ENCODE results near the gene VDR.
A peak's percentile ranks its signal among the peaks of the same experiment; 100 is the strongest.
"Not testable (repeated sequence)": the region's sequence is repeated elsewhere in the genome, so short reads cannot be mapped to it uniquely, and the experiment has no call there.

Gene VDR

DNA sequence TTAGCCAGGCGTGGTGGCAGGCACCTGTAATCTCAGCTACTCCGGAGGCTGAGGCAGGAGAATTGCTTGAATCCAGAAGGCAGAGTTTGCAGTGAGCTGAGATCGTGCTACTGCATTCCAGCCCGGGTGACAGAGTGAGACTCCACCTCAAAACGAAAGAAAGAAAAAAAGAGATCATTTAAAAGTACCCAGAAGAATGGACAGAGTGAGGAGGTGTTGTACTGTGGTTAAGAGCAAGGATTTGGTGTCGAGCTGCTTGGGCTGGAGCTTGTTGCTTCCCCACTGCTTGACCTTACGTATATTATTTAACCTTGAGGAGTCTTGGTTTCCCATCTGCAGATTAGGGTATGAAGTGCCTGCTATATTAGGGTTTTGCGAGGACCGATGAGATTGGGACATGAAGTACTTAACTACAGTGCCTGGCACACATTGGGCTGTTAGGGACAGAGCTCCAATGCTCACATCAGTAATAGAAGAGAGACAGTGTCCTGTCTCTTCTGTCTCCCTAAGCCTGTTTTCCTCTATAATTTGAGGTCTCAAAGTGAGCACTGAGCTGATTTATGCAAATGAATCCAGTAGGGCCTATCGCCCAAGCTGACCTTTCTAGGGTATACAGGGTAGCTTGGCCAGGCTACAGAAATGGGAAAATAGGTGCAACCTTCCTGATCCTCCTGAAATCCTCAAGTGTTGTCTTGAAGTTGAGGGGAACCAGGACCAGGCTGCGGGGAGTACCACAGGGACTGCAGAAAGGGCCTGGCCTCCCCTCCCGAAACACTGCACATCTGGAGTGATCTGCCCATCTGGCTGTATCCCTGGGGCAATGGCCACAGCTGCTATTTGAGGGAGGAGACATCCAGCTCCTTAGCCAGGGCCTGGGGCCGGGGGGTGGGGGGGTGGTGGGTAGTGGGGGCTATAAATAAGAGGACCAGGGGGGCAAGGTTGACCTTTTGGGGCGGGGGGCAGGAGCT lies 76.5 kb downstream of the VDR start:
- no peak for DNase-seq (ENCODE audit: low read depth)

DNA sequence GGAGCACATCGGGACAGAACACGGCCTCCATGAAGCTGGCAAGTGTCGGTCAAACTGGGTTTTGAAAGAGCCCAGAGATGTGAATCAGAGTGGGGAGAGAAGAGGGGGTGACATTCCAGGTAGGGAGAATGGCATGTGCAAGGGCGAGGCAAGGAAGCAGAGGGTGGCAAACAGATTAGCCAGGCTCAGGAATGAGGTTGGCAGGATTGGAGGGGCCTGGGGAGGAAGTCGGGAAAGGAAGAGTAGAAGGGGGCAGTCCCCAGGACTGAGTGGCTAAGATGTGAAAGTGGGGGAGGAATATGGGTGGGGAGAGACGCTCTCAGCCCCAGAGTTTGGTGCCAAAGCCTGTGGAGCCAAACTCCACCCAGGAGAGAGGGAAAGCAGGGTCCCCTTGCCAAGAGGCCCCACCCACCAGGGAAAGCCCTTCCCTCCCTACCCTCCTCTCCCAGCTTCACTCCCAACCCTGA lies 79.6 kb downstream of the VDR start:
- DNase-seq (ENCODE audit: low read depth), result no peak

GRCh38 chr12:47824635-47825034 lies 80.2 kb downstream of the VDR start:
- DNase-seq (ENCODE audit: low read depth), result no peak

- no peak for DNase-seq (ENCODE audit: low read depth)
These were observed 80.6 kb downstream of the VDR start for GRCh38 chr12:47824198-47824597.

DNA sequence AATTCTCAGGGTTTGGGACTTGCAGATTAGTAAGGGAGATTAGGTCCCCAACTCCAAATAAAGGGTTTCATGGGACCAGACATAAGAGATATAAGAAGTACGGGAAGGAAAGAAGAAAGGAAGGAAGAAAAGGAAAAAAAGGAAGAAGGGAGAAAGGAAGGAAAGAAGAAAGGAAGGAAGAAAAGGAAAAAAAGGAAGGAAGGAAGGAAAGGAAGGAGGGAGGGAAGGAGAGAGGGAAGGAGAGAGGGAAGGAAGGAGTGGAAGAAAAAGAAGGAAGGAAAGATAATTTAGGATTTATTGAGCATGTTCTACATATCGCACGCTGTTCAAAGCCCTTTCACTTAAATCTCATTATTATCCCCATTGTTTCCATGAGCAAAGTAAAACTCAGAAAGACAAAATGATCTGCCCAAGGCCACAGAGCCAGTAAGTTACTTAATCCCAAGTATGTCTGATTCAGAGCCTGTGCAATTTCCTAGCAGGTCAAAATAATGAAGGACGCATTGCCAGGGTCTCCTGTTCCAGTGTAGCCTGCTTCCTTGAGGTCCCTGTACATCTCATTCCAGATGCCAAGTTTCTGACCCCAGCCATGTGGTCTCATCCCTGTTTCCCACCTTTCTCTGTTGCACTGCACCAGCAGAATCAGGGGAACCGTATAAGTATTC lies 81.2 kb downstream of the VDR start:
- DNase-seq (ENCODE audit: low read depth), result no peak

GRCh38 chr12:47822863-47823262 lies 81.9 kb downstream of the VDR start:
- no peak for DNase-seq (ENCODE audit: low read depth)

GRCh38 chr12:47822401-47822800 lies 82.4 kb downstream of the VDR start:
- DNase-seq (ENCODE audit: low read depth), result no peak

DNA sequence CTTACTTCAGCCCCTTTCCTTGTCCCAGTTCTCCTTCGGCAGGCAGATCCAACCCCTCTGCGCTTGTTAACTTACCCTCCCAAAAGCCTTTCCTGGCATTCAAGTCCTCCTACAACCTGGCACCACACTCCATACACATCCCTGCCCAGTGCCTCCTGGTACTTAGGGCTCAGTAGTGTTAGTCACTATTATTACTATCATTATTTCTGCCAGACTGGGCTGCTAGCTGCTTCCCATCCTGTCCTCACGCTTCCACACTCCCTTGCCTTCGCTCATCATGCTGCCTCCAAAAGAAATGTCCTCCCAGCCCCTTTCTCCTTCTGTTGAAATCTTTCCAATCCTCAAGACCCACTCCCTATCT lies 83.5 kb downstream of the VDR start:
- DNase-seq (ENCODE audit: low read depth), result peak; percentile 42

DNA sequence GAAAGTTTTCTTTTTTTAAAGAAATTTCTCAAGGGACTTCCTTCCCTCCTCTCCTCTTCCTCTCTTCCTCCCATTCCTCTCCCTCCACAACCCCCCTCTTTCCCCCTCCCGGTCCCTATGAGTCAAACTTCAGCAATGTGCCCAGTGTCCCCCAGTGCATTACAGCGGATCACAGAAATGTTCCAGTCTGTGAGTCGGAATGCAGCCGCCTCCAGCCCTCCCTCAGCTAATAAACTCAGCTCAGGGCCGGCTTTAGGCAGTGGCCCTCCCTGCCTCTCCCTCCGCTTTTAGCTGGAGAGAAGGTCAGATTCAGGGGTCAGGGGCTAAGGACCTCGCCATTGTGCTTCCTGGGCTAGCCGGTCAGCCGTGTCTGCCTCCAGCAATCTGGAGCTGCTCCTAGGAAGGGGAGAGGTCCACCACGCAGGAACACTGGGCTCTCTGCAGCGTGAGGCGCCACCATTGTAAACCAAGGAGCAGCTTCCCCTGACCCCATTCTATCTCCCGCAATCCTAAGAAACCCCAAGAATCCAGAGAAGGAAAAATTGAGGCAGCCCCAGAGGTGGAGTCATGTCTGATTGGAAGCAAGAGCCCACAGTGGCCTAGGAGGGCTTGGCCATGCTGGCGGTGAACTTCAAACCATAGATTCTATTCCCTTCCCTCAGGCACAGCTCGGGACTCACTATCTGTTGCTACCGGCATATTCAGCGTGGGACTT lies 84.0 kb downstream of the VDR start:
- peak; percentile 97 for DNase-seq (ENCODE audit: low read depth)

DNA sequence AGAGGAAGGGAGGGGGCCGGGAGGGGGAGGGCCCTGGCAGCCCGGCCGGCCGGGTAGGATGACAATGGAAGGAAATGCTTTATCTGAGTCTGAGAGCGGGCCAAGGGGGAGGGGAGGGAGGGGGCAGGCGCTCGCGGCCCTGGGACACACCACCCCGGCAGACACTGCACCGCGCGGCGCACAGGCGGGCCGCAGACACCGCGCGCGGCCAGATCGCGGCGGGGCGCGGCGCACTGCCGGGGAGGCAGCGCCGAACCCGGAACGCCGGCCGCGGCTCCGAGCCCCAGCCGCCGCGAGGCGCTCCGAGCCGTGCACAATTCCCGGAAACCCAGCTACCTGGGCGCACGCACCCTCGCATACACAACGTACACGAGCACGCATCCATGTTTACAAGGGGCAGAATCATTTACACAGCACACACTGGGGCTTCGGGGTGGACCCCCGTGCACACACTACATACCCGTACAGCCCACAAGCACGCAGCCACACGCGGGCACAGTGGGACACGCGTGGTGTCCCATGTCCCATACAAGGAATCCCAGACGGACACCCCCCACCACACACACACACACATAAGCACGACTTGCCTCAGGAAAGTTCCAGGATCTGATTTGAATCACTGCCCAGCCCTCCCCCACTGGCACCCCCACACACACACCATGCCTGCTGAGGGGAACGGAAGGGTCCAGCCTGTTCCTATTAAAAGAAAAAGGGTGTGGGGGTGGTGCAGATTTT lies 84.7 kb downstream of the VDR start, which contains the start of gene HDAC7:
TSS of gene HDAC7 (minus strand) at position 8 of the 735 bp plus-strand sequence. CDS start 118 bp downstream, outside the sequence.
- DNase-seq (ENCODE audit: low read depth), result peak; percentile 84

- DNase-seq (ENCODE audit: low read depth), result peak; percentile 50
These were observed 85.5 kb downstream of the VDR start for GRCh38 chr12:47819138-47819895.

DNA sequence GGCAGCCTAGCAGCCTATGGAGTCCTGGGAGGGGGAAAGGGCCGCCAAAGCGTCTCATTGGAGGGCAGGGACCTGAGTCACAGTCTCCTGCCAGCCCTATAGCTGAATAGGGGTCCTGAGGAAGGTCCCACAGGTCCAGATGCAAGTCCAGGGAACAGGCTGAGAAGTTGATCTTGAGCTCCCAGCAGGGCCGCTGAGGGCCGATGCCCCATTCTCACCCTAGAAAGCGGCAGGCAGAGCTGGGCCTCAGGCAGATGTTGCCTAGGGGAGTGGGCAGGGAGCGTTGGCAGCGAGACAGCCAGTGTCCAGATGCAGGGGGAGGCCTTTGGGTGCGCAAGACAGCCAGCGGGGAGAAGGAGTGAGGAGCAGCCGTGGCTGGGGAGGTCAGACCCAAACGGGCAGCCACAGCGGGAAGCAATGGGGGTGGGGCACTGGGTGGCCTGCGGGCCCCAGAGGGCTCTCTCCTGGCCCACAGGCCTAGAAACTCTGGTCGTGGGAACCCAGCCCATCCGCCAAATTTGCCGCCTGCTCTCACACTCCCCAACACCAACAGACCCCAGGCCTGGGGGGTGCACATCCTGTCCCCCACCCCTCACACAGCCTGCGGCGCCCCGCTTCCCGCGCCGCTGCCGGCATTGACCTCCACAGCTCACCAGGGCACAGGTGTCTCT lies 86.2 kb downstream of the VDR start:
- peak; percentile 56 for DNase-seq (ENCODE audit: low read depth)

- DNase-seq (ENCODE audit: low read depth), result no peak
These were observed 86.8 kb downstream of the VDR start for GRCh38 chr12:47818007-47818376.

DNA sequence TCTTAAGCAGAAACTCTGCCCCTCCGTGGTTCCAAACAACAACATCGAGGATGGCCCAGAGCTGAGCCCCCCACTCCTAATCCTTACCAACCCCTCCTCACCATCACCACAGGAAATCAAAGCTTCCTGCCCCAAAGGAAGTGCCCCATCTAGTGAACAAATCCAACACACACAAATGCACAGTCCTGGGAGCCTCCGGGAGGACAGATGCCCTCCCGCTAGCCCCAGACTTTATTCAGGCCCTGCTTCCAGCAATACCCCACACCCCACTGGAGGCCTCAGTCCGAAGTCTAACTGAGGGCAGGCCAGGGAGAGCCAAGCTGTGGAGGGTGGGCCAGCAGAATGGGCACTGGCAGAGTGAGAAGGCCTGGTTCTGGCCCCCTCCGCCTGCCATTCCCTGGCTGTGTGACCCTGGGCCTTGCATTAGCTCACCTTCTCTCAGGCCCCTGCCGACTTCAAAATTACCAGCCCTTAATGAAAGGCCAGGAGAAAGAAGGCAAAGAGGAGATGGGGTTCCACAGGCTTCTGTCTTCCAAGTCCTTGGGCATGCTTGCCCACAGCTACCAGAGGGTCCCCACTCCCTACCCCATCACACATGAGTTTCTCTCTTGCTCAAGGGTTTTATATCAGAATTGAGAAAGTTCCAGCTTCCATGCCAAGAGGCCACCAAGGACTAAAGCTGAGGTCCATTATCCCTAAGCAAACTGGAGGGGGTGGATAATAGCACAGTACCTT lies 87.4 kb downstream of the VDR start:
- peak; percentile 37 for DNase-seq (ENCODE audit: low read depth)

- no peak for DNase-seq (ENCODE audit: low read depth)
These were observed 88.2 kb downstream of the VDR start for GRCh38 chr12:47816403-47817271.

DNA sequence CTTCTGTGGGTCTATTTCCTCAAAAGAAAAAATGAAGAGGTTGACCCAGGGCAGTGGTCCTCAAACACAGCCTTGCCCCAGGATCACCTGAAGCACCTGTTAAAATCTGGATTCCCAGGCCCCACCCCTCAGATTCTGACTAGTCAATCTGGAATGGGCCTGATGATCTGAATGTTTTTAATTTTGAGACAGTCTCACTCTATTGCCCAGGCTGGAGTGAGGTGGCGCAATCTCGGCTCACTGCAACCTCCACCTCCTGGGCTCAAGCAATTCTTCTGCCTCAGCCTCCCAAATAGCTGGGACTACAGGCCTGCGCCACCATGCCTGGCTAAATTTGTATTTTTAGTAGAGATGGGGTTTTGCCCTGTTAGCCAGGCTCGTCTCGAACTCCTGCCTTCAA lies 89.3 kb downstream of the VDR start:
- DNase-seq (ENCODE audit: low read depth), result not testable (repeated sequence)

DNA sequence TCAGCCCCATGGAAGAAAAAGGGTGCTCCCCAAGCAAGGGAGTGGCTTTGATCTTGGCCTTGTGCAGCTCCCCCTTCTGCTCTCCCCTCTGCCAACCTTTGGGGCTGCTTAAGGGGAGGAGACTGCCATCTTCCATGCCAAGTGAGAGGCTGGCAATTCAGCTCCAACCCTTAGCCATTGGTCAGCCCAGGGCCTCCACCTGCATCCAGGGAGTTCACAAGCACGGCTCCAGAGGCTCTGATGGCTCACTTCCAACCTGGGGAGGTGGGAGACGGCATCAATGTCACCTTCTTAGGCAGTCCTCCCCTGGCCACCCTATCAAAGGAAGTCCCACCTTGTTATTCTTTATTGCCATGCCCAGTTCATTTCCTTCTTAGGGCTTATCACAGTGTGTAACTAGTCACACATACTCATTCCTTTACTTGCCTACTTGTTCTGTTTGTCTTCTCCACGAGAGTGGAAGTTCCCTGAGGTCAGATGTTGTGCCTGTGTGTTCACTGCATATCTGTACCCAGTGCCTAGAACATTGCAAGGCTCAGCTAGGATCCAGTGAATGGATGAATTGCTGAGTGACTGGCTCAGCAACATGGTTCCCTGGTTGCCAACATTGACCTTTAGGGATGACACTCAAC lies 90.1 kb downstream of the VDR start:
- no peak for DNase-seq (ENCODE audit: low read depth)

GRCh38 chr12:47813511-47814196 lies 91.1 kb downstream of the VDR start:
- DNase-seq (ENCODE audit: low read depth), result peak; percentile 68
